Measurements from ENCODE around the gene LSG1.
"Not testable (repeated sequence)": the region's sequence is repeated elsewhere in the genome, so short reads cannot be mapped to it uniquely, and the experiment has no call there.

LSG1 gene

GRCh38 chr3:194612221-194612620 lies 59.8 kb downstream of the LSG1 start:
- no peak for DNase-seq

- DNase-seq: no peak
Observed at GRCh38 chr3:194610689-194611088, 61.3 kb downstream of the LSG1 start.

- DNase-seq: no peak
Observed at GRCh38 chr3:194609601-194610000, 62.4 kb downstream of the LSG1 start.

GRCh38 chr3:194608981-194609380 lies 63.0 kb downstream of the LSG1 start:
- DNase-seq: no peak

GRCh38 chr3:194607592-194608389 lies 64.2 kb downstream of the LSG1 start:
- no peak for DNase-seq

- no peak for DNase-seq
Observed at GRCh38 chr3:194606941-194607340, 65.0 kb downstream of the LSG1 start.

- no peak for DNase-seq
Observed at GRCh38 chr3:194606163-194606562, 65.8 kb downstream of the LSG1 start.

- DNase-seq: not testable (repeated sequence)
Observed at GRCh38 chr3:194605314-194605713, 66.7 kb downstream of the LSG1 start.

- no peak for DNase-seq
Observed at GRCh38 chr3:194604837-194605236, 67.2 kb downstream of the LSG1 start.

GRCh38 chr3:194604126-194604525 lies 67.9 kb downstream of the LSG1 start:
- no peak for DNase-seq

- DNase-seq: no peak
Observed at GRCh38 chr3:194602669-194603171, 69.3 kb downstream of the LSG1 start.

- DNase-seq: no peak
Observed at GRCh38 chr3:194598771-194599557, 73.0 kb downstream of the LSG1 start.

- no peak for DNase-seq
Observed at GRCh38 chr3:194596906-194597305, 75.1 kb downstream of the LSG1 start.

GRCh38 chr3:194592798-194593752 lies 78.9 kb downstream of the LSG1 start:
- DNase-seq: no peak

Data from NCI-H2081 treated with DMSO at 0.1 percent for 48 hours (cell line).